GM18951 (cell line): ENCODE measurements around the gene C1orf226.

Experiments
- POLR2A ChIP-seq: IDR thresholded peaks from 4 replicates; pipeline ENCODE4 v1.6.1; 2011; ENCODE audit warnings: mild to moderate bottlenecking; ENCODE audit not compliant: insufficient read length, insufficient read depth; ENCODE audit errors: extremely low read depth
- in situ Hi-C: fragments of 300-500 bp; cut with MboI; formaldehyde crosslinking; loops from one replicate; pipeline ENCODE4 v1.12.0; 2022; ENCODE audit warnings: low sequenced_read_pairs, mixed read lengths, inconsistent platforms; ENCODE audit not compliant: unreplicated experiment

C1orf226 gene

DNA sequence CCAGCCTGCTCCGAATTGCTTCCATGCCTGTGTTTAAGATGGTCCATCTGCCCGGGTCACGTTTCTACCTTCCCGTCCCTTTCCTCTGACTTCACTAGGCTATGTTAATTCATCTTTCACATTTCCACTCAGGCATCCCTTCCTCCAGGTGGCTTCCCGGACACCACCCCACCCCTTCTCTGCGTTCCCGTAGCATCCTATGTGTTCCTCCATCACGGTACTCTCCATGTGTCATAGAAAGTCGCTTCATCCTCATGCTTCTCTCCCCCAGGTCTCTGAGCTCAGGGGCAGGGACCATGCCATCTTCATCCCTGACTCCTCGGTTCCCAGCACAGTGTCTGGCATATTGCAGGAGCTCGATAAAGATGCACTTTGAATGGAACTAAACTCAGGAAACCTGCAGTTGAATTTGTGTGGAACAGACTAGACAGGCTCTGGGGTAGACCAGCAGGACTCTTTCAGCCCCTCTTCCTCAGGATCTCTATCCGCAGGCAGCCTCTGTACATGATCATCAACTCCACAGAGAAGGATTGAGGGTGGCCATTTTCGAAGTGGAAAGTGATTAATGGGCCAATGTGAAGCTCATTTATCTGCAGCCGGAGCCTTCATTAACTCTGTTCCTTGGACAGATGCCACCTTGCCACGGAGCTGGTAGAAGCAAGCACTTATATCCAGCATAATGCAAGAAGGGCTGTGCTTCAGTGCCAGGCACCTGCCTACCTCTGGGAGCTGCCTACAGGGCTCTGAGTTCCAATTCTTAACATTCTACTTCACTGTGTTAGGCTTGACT is 9.1 kb downstream of the C1orf226 start:
- in situ Hi-C loops, result no loop called here
- TF ChIP-seq POLR2A, result no peak

DNA sequence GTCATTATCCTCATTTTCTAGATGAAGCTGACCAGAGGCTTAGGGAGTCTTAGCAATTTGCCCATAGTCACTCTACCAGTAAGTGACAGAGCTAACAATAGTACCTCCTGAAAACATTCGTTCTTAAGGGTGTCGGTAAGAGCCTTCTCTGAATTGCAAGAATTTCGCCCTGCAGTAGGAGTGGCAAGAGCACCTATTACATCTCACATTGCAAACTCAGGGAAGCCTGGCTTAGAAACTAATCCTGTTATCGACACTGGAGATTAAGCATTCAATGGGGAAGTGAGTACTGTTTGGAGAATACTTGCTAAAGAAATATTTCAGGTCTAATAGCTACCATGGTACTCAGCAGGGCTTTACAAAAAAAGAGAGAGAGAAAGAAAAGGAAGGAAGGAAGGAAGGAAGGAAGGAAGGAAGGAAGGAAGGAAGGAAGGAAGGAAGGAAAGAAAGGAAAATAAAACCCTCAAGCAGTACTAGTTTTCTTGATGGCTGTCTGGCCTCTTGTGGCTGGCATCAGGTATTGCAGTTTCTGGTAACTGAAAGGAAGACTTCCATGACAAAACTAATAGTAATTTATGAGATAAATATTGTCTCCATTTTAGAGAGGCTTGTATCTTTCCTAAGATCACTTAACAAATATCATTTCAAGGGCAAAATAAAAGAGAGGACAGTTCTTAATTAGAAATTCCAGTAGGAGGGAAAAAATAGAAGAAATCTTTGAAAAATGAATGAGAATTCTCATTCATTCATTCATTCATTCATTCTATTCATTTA is 10.4 kb downstream of the C1orf226 start:
- no peak for TF ChIP-seq POLR2A
- in situ Hi-C loops, result no loop called here

DNA sequence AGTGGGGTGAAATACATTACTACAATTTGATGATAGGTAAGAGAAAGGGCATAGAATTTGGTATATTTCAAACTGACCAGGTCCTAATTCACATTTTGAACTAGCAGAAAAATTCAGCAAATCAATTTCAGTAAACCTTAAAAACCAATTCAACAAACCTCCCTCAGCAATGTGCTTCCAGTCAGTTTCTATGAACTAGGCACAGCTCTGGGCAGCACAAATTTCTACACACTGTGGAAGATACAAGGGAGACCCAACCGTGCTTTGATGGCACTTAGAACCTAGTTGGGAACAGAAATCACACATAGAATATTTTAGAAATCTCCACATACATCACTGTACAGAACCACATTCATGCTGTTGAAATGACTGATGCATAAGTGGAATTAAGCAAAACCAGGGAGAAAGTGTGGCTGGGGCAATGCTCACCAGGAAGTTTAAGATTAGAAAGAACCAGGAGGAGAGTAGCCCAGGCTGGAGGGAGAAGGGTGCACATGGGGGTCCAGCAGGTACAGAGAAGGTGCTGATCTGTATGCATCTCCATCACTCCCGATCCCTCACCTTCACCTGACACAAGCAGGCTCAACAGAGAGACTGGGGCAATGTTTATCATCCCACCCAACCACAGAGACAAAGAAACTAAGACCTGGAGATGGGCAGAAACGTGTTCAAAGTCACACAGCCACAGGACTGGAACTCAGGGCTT is 14.8 kb downstream of the C1orf226 start:
- in situ Hi-C loops, result no loop called here
- TF ChIP-seq POLR2A, result no peak

DNA sequence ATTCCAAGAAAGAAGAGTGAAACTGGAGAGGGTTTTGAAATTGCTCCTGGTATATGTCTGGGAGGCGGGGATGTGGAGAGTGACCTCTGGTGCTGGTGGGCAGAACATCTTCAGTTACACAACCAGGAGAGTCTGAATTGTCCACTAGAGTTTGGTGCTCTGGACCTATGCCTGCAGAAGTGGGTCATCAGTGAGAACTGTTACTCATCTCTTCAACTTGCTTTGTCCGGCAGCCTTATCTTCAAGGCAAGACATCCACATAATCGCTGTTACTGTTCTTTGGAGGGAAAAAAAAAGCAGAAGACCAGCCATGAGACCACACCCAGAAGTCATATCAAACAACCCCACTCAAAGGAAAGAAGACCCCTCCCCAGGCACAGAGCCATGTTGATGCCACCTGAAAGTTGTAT is 15.5 kb downstream of the C1orf226 start:
- in situ Hi-C loops, result no loop called here
- no peak for TF ChIP-seq POLR2A

DNA sequence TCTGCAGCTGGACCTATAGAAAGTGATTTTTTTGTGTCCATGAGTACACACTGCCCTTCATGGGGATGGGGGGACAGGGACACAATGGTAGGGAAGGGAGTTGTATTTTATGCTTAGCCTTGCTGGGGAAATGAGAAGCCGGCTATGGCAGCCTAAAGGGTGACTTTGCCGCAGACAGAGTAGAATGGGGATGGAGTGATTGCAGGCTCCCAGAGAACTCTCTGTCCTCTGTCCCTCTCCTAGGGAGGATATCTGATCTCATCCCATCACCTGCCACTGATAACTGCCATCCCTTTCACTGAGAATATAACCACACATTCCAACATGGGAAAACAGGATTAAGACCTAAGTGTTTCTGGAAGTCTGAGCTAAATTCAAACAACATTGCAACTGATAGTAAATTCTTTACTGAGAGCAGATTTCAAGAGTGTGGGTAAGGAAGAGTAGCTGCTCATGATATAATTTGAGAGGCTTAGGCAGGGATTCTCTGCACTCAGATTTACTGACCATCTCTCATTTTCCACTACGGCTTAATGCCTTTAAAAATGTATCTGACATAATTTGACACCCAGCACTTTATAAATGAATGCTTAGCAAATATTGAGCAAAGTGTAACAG is 16.5 kb downstream of the C1orf226 start:
- in situ Hi-C loops, result no loop called here
- no peak for TF ChIP-seq POLR2A

DNA sequence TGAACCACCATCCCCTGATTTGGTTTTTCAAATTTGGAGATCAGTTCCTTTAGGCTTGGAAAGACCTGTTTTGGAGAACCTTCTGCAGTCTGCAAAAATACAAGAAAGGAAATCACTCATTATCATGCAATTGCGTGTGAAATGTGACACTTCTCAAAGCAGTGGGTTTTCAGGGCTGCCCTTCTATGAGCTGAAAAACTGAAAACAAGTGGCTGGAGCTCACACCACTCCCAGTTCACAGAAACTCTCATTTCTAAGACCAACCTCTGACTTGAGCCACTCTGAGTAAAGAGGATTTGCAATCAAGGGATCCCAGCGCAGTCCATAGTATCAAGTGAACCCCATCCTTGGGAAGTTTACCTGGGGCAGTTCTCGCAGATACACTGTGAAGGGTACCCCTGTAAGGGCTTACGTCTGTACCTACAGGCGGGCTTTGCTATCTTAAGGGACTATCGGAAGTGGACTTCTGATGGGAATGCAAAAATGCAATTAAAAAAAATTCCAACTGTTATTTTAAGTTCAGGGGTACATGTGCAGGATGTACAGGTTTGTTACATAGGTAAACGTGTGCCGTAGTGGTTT is 17.6 kb downstream of the C1orf226 start:
- in situ Hi-C loops, result no loop called here
- no peak for TF ChIP-seq POLR2A

DNA sequence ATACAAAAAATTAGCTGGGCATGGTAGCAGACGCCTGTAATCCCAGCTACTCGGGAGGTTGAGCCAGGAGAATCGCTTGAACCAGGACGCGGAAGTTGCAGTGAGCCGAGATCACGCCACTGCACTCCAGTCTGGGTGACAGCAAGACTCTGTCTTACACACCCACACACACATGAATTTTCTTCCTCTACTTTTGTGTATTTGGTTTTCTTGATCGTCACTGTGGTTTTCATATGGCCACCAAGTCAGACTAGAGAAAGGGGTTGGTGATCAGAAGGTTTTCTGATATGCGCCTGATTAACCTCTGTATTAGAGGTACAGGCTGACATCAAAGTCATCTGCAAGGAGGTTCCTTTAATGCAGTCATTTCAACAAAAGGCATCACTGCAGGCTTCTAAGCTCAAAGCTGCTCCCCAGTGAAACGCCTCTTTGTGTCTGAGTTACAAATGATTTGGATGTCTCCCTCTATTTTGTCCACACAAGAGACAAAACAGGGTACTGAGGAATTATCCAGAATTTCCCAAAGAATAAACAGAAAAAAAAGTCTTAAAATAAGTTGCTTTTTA is 19.3 kb downstream of the C1orf226 start:
- no peak for TF ChIP-seq POLR2A
- in situ Hi-C loops, result no loop called here

DNA sequence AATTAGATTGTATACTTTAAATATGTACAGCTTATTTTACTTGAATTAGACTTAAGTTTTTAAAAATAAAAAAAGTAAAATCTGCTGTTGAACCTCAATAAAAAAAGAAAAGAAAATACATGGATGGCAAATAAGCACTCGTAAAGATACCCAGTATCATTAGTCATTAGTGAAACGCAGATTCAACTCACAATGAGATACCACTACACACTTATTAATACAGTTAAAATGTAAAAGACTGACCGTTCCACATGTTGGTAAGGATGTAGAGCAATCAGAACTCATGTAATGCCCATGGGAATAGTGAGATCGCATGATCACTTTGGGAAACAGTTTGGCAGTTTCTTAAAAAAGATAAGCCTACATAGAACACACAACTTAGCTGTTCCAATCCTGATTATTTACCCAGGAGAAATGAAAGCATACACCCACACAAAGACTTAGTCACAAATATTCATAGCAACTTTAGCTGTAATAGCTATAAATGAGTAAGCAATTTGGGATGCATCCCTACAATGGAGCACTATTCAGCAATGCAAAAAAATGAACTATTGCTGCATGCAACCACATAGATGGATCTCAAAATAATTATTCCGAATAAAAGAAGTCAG is 23.1 kb downstream of the C1orf226 start:
- in situ Hi-C loops, result no loop called here
- no peak for TF ChIP-seq POLR2A

DNA sequence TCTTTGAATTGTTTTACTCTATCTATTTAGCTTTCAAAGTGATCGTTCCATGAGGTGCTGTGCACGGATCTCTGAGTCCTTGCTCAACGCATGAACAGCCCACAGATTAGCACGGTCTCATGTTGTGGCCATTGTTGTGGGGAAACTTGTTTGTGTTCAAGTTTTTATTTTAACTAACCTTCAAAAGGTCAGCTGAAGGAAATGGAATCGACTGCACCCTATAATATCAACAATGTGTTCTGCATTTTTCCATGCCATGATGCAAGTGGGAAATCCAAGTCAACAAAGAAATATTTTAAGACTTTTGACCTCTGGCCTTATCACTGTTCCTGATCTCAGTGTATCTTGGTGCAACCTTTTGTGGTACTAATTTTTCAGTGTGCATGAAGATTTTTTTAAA is 24.3 kb downstream of the C1orf226 start:
- in situ Hi-C loops, result no loop called here
- no peak for TF ChIP-seq POLR2A

DNA sequence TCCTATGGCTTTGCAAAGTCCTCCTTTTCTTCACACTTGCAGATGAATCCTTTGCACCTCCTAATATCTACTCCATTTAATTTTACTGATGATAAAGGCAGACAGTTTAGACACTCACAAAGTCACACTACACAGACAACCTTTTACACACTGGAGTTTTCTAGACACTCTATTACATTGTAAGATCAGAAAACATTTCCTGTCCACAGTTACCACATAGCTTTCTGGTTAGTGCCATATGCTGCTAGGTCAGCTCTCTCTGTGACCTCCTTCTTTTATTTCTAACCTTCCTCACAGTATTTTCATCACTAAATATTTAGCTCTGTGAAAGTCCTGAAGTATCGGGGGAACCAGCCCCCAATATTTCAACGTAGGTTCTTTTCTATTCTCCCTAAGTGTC is 25.3 kb downstream of the C1orf226 start:
- in situ Hi-C loops, result no loop called here

DNA sequence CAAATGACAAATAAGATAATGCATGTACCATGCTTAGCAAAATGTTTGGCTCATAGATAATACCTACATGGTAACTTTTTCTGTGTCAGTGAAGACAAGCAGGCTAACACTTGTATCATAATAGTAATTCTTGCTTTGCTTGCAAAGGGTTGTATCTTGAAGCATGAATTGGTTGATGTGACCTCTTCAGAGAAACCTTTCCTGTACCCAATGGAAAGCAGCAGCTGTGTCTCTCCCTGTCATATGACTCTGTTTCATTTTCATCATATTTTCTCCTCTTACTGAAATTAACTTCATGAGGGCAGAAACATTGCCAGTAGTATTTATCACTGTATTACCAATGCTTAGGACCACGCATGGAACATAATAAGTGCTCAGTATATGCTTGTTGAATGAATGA is 26.0 kb downstream of the C1orf226 start:
- TF ChIP-seq POLR2A, result no peak
- in situ Hi-C loops, result no loop called here

More for the DNA sequence above, 25.3 kb downstream of the C1orf226 start:
- TF ChIP-seq POLR2A, result no peak

DNA sequence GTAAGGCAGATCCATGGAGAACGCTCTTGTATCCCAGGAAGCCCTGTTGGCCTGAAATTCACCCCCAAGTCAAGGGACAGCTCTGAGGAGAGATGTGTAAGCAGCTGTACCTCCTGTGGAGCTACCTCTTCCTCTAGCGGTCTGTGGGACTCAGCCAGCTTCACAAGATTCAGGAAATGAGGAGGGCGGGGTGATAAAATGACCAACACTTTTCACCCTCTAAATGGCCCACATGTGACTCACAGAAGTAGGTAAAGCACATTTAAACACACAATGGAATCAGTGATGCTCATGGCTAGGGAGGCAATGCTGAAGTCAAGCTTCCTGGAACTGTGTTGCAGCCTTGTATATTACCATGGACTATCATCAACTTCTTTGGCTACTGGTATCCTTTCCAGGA is 30.5 kb downstream of the C1orf226 start, which contains the start of gene SH2D1B:
Gene SH2D1B, minus strand, starts transcription at position 135 of the 400 bp plus-strand sequence. Its CDS starts 120 bp downstream, at position 15.
- no peak for TF ChIP-seq POLR2A
- in situ Hi-C loops, result no loop called here
